CD4-positive, alpha-beta memory T cell (primary cell): ENCODE measurements around the gene IL17D. TPM values are rescaled to one million over a fixed set of nuclear protein-coding genes. Genes with fewer than 3 reads are reported as not detected.
"Not testable (repeated sequence)": the region's sequence is repeated elsewhere in the genome, so short reads cannot be mapped to it uniquely, and the experiment has no call there.

Experiments
- CTCF ChIA-PET: fragments of 350-600 bp; sonication (Branson Sonifier 250); formaldehyde crosslinking; loops from one replicate; lab custom pipeline; 2021; ENCODE audit warnings: inconsistent platforms; ENCODE audit not compliant: partially characterized antibody; lab: Charles Lee
- POLR2A ChIA-PET: fragments of 350-600 bp; sonication (Branson Sonifier 250); formaldehyde crosslinking; loops from one replicate; lab custom pipeline; 2021; ENCODE audit not compliant: partially characterized antibody; lab: Charles Lee
- DNase-seq, 5 donors: peaks; one replicate each; pipeline versions ENCODE4 v3.0.0 to v3.0.0-alpha.2; 2020 to 2022; ENCODE audit warnings: mixed read lengths in 1 of 5
- H3K27ac ChIP-seq: one replicate; pipeline ENCODE4 v1.7.0; 2013; ENCODE audit warnings: low read depth, low read length
- H3K27me3 ChIP-seq: 2 replicates; pipeline ENCODE4 v1.7.0; 2013; ENCODE audit warnings: mild to moderate bottlenecking, low read length, moderate library complexity; ENCODE audit not compliant: insufficient read depth
- H3K36me3 ChIP-seq: 2 replicates; pipeline ENCODE4 v1.7.0; 2013; ENCODE audit warnings: mild to moderate bottlenecking, low read length, moderate library complexity; ENCODE audit not compliant: insufficient read depth
- H3K4me1 ChIP-seq: 2 replicates; pipeline ENCODE4 v1.7.0; 2013; ENCODE audit warnings: mild to moderate bottlenecking, low read length, moderate library complexity; ENCODE audit not compliant: insufficient read depth
- H3K4me3 ChIP-seq, 2 donors: one replicate each; pipeline ENCODE4 v1.7.0; 2013; ENCODE audit warnings: low read length in 2 of 2, mild to moderate bottlenecking in 1 of 2
- H3K9me3 ChIP-seq, 2 donors: one replicate each; pipeline ENCODE4 v1.7.0; 2013; ENCODE audit warnings: low read length in 2 of 2, control low read depth in 1 of 2; ENCODE audit not compliant: control insufficient read depth in 1 of 2
- H3K27ac Mint-ChIP-seq, 7 donors: one replicate each; pipeline ENCODE4 v1.8.0; 2020 to 2021; ENCODE audit warnings: mixed read lengths in 7 of 7, mild to moderate bottlenecking in 6 of 7, inconsistent platforms in 3 of 7, moderate library complexity in 3 of 7
- H3K27me3 Mint-ChIP-seq, 2 donors: one replicate each; pipeline ENCODE4 v1.8.0; 2020 to 2021; ENCODE audit warnings: mixed read lengths in 2 of 2
- H3K36me3 Mint-ChIP-seq, 2 donors: one replicate each; pipeline ENCODE4 v1.8.0; 2020 to 2021; ENCODE audit warnings: mixed read lengths in 2 of 2, inconsistent platforms in 1 of 2, mild to moderate bottlenecking in 1 of 2
- H3K4me1 Mint-ChIP-seq, 4 donors: one replicate each; pipeline ENCODE4 v1.8.0; 2020 to 2021; ENCODE audit warnings: mixed read lengths in 4 of 4, mild to moderate bottlenecking in 1 of 4
- H3K4me3 Mint-ChIP-seq, 8 donors: one replicate each; pipeline ENCODE4 v1.8.0; 2020 to 2021; ENCODE audit warnings: mixed read lengths in 8 of 8, mild to moderate bottlenecking in 7 of 8, moderate library complexity in 6 of 8, inconsistent platforms in 3 of 8
- H3K9me3 Mint-ChIP-seq, 8 donors: one replicate each; pipeline ENCODE4 v1.8.0; 2020 to 2021; ENCODE audit warnings: mixed read lengths in 8 of 8, mild to moderate bottlenecking in 5 of 8, inconsistent platforms in 3 of 8, moderate library complexity in 1 of 8
- intact Hi-C: fragments of 100-400 bp; cut with micrococcal nuclease; formaldehyde crosslinking; loops from one replicate; pipeline ENCODE4 v1.15.1; 2023
- polyA plus RNA-seq, 2 donors: library from polyadenylated mRNA; unstranded; fragments of 300-500 nt; fragmentation: Illumina TruSeq; gene quantifications; one replicate each; pipeline ENCODE4 v1.2.3, GENCODE V29; 2021
- total RNA-seq, 2 experiments: library from RNA; stranded (reverse); gene quantifications; one replicate each; pipeline ENCODE4 v1.2.3, GENCODE V29; 2021

The IL17D gene
- total and polyA plus RNA-seq, 4 experiments from 2014 or later, result not detected

GRCh38 chr13:20743830-20744404 is 40.4 kb downstream of the IL17D start:
- POLR2A ChIA-PET, result not testable (repeated sequence)
- peaks cover 15 to 32% of the 10 kb centered on the region in 2 donors for H3K36me3 Mint-ChIP-seq

GRCh38 chr13:20749377-20749776 is 45.9 kb downstream of the IL17D start:
- Histone ChIP-seq H3K36me3 (no peaks in the 10 kb centered on the region), H3K27ac (no peak overlapping the region), H3K27me3 (no peaks in the 10 kb centered on the region), H3K4me3 (no peak overlapping the region), H3K9me3 (no peaks in the 10 kb centered on the region), H3K4me1 (no peaks in the 10 kb centered on the region)
- no peak overlapping the region for H3K4me3 Mint-ChIP-seq
- H3K9me3 Mint-ChIP-seq, result peaks cover 3 to 80% (median 66%) of the 10 kb centered on the region in 8 donors
- CTCF ChIA-PET, result no interaction called here
- no peaks in the 10 kb centered on the region for H3K4me1 Mint-ChIP-seq
- H3K27ac Mint-ChIP-seq, result no peak overlapping the region
- intact Hi-C loops, result no loop called here
- H3K36me3 Mint-ChIP-seq, result peaks cover 41 to 51% of the 10 kb centered on the region in 2 donors
- POLR2A ChIA-PET, result no interaction called here
- H3K27me3 Mint-ChIP-seq, result no peaks in the 10 kb centered on the region
- DNase-seq, result no peak

More at GRCh38 chr13:20743830-20744404, 40.4 kb downstream of the IL17D start:
- intact Hi-C loops, DNase-seq, H3K27ac Mint-ChIP-seq, CTCF ChIA-PET, H3K27me3 ChIP-seq, H3K36me3 ChIP-seq, H3K27me3 Mint-ChIP-seq, H3K4me3 Mint-ChIP-seq, H3K4me1 ChIP-seq, H3K9me3 ChIP-seq, H3K4me1 Mint-ChIP-seq, H3K27ac ChIP-seq, H3K4me3 ChIP-seq: not testable (repeated sequence)
- H3K9me3 Mint-ChIP-seq, result peaks cover 2 to 40% (median 27%) of the 10 kb centered on the region in 8 donors

DNA sequence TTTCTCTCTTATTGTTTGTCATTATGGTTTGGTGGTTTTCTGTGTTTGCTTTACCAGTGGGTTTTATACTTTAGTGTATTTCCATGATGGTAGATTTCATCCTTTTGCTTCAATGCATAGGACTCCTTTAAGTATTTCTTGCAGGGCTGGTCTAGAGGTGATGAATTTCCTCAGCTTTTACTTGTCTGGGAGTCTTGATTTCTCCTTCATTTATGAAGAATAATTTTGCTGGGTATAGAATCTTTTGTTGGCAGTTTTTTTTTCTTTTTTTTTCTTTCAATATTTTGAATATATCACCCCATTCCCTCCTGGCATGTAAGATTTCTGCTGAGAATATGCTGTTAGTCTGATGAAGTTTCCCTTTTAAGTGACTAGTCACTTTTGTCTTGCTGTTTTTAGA is 50.5 kb downstream of the IL17D start:
- CTCF ChIA-PET, result no interaction called here
- Mint-ChIP-seq H3K27ac (no peak overlapping the region), H3K4me1 (no peaks in the 10 kb centered on the region), H3K27me3 (peaks cover 0 to 2% of the 10 kb centered on the region in 2 donors), H3K9me3 (peaks cover 4 to 65% (median 56%) of the 10 kb centered on the region in 8 donors), H3K4me3 (no peak overlapping the region), H3K36me3 (peaks cover 58 to 61% of the 10 kb centered on the region in 2 donors)
- Histone ChIP-seq H3K27me3 (no peaks in the 10 kb centered on the region), H3K36me3 (no peaks in the 10 kb centered on the region), H3K27ac (no peak overlapping the region), H3K4me3 (no peak overlapping the region), H3K9me3 (no peaks in the 10 kb centered on the region), H3K4me1 (no peaks in the 10 kb centered on the region)
- POLR2A ChIA-PET, result no interaction called here
- intact Hi-C loops, result no loop called here
- DNase-seq, result no peak

GRCh38 chr13:20760872-20761271 is 57.4 kb downstream of the IL17D start:
- no peak overlapping the region for H3K27ac Mint-ChIP-seq
- H3K4me3 ChIP-seq, result no peak overlapping the region
- ChIA-PET POLR2A (no interaction called here), CTCF (no interaction called here)
- H3K36me3 ChIP-seq, result no peaks in the 10 kb centered on the region
- peaks cover 0 to 2% of the 10 kb centered on the region in 2 donors for H3K27me3 Mint-ChIP-seq
- H3K36me3 Mint-ChIP-seq, result peaks cover 24 to 28% of the 10 kb centered on the region in 2 donors
- no peak for DNase-seq
- H3K4me1 Mint-ChIP-seq, result peaks cover 0 to 2% (median 0%) of the 10 kb centered on the region in 4 donors
- H3K9me3 Mint-ChIP-seq, result peaks cover 0 to 14% (median 7%) of the 10 kb centered on the region in 8 donors
- intact Hi-C loops, result no loop called here
- no peak overlapping the region for H3K27ac ChIP-seq
- H3K27me3 ChIP-seq, result no peaks in the 10 kb centered on the region
- no peak overlapping the region for H3K4me3 Mint-ChIP-seq
- H3K4me1 ChIP-seq, result no peaks in the 10 kb centered on the region
- H3K9me3 ChIP-seq, result no peaks in the 10 kb centered on the region

- H3K4me3 ChIP-seq, result no peak overlapping the region
- no peak overlapping the region for H3K4me3 Mint-ChIP-seq
- no peaks in the 10 kb centered on the region for H3K27me3 Mint-ChIP-seq
- peaks cover 23 to 37% of the 10 kb centered on the region in 2 donors for H3K36me3 Mint-ChIP-seq
- no peak overlapping the region for H3K27ac ChIP-seq
- H3K36me3 ChIP-seq, result no peaks in the 10 kb centered on the region
- POLR2A ChIA-PET, result no interaction called here
- CTCF ChIA-PET, result interaction anchor here (0.6 to 1.3 kb wide), 5 partner anchors 15 to 756 kb away, joined by 3 to 4 read pairs (median 3); no protein-coding TSS in a partner anchor
- no peaks in the 10 kb centered on the region for H3K27me3 ChIP-seq
- intact Hi-C loops, result no loop called here
- peaks cover 8 to 9% (median 9%) of the 10 kb centered on the region in 4 donors for H3K4me1 Mint-ChIP-seq
- peaks cover 6 to 30% (median 21%) of the 10 kb centered on the region in 8 donors for H3K9me3 Mint-ChIP-seq
- peak overlapping the region in 1 of 7 donors; percentile 20 for H3K27ac Mint-ChIP-seq
- peaks cover 3% of the 10 kb centered on the region for H3K4me1 ChIP-seq
- no peak for DNase-seq
- no peaks in the 10 kb centered on the region for H3K9me3 ChIP-seq
These were observed 63.9 kb downstream of the IL17D start for GRCh38 chr13:20767309-20767943.

DNA sequence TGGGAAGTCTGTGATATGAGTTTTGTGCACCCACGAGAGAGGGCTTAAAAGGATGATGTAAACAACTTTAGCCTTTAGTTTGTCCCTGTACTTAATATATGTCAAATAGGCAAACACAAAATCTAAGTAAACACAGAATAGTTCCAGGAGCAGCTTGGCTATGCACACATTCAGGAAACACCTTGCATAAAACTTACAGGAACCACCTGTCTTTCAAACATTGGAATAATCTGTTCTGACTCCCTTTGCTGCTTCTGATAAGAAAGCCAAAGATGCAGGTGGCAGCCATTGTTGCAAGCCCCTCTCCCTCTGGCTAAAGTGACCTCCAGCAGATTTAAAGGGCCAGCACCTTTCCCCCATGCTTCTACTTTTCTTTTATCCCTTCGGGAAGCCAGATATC is 65.6 kb downstream of the IL17D start:
- H3K36me3 Mint-ChIP-seq, result peaks cover 26 to 37% of the 10 kb centered on the region in 2 donors
- no peak overlapping the region for H3K27ac Mint-ChIP-seq
- H3K4me3 Mint-ChIP-seq, result no peak overlapping the region
- H3K27ac ChIP-seq, result no peak overlapping the region
- DNase-seq, result no peak
- peaks cover 12% of the 10 kb centered on the region for H3K4me1 ChIP-seq
- H3K36me3 ChIP-seq, result no peaks in the 10 kb centered on the region
- CTCF ChIA-PET, result no interaction called here
- H3K27me3 Mint-ChIP-seq, result no peaks in the 10 kb centered on the region
- peaks cover 16 to 26% (median 22%) of the 10 kb centered on the region in 4 donors for H3K4me1 Mint-ChIP-seq
- no peaks in the 10 kb centered on the region for H3K27me3 ChIP-seq
- POLR2A ChIA-PET, result no interaction called here
- intact Hi-C loops, result no loop called here
- no peak overlapping the region for H3K4me3 ChIP-seq
- H3K9me3 Mint-ChIP-seq, result peaks cover 6 to 30% (median 22%) of the 10 kb centered on the region in 8 donors
- no peaks in the 10 kb centered on the region for H3K9me3 ChIP-seq

DNA sequence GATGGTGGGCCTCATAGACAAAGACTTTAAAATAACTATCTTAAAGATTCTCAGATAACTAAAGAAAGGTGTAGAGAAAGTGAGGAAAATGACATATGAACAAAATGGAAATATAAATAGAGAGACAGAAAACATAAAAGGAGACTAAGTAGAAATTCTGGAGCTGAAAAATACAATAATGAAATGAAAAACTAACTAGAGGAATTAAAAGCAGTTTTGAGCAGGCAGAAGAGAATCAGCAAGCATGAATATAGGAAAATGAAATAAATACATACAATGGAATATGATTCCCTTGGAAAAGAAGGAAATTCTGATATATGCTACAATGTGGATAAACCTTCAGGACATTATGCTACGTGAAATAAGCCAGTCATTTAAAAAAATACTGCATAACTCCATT is 66.3 kb downstream of the IL17D start:
- peak overlapping the region in 2 of 7 donors; percentile 64 to 89 for H3K27ac Mint-ChIP-seq
- peaks cover 26 to 37% of the 10 kb centered on the region in 2 donors for H3K36me3 Mint-ChIP-seq
- H3K36me3 ChIP-seq, result no peaks in the 10 kb centered on the region
- no peak overlapping the region for H3K4me3 ChIP-seq
- H3K27me3 ChIP-seq, result no peaks in the 10 kb centered on the region
- peaks cover 17 to 33% (median 24%) of the 10 kb centered on the region in 4 donors for H3K4me1 Mint-ChIP-seq
- ChIA-PET CTCF (no interaction called here), POLR2A (no interaction called here)
- peak overlapping the region in 1 of 8 donors; percentile 26 for H3K4me3 Mint-ChIP-seq
- no peaks in the 10 kb centered on the region for H3K27me3 Mint-ChIP-seq
- H3K9me3 Mint-ChIP-seq, result peaks cover 6 to 30% (median 22%) of the 10 kb centered on the region in 8 donors
- H3K27ac ChIP-seq, result no peak overlapping the region
- DNase-seq, result no peak
- intact Hi-C loops, result loop anchor here (5.0 kb wide), 3 partner anchors 273 to 908 kb away; partner anchors contain the start of genes ZDHHC20 and ZMYM5
- no peaks in the 10 kb centered on the region for H3K9me3 ChIP-seq
- H3K4me1 ChIP-seq, result peaks cover 13% of the 10 kb centered on the region
